Measurements from ENCODE around the gene KCNH3. TPM values are rescaled to one million over a fixed set of nuclear protein-coding genes. Genes with fewer than 3 reads are reported as not detected.
"Not testable (repeated sequence)": the region's sequence is repeated elsewhere in the genome, so short reads cannot be mapped to it uniquely, and the experiment has no call there.

KCNH3 gene
- total RNA-seq, 1 donor from 2014 or later = 0.13 TPM

DNA sequence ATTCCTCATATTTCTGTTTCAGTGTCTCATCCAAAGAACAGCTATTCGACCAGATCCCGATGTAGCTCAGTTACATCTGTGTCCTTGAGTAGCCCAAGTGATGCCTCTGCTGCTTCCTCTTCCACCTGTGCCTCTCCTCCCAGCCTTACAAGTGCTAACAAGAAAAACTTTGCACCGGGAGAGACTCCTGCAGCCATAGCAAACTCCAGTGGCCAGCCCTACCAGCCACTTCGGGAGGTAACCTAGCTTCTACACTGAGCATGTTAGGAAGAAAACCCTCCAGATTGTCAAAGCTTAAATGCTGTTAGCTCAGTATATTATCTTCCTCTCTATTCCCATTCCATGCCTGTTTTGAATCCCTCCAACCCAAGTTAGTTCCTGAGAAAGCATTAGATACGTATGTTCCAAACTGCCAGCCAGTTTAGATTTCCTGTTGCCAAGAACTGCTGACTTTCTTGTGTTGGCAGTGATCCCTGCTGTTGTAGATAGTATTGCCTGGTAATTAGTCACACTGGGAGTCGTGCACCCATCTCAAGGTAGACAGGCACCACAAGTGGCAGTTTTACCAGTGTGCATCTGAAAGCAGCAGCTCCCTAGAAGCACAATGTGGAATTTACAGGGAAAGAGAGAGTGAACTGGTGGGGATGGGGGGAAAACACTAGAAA lies 14.0 kb upstream of the KCNH3 start:
- ATAC-seq (no peak), DNase-seq (ENCODE audit: low spot score) (no peak)

DNA sequence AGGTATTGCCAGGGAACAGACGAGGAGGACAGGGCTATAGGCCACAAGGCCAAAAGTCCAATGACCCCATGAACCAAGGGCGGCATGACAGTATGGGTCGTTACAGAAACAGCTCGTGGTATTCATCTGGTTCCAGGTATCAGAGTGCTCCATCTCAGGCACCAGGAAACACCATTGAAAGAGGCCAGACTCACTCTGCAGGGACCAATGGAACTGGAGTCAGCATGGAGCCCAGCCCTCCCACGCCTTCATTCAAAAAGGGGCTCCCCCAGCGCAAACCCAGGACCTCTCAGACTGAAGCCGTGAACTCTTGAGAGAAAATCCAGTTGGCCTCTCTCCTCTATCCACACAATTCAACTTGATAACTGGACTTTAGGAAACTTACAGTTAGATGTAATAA lies 12.9 kb upstream of the KCNH3 start:
- ATAC-seq (no peak), DNase-seq (ENCODE audit: low spot score) (no peak)

DNA sequence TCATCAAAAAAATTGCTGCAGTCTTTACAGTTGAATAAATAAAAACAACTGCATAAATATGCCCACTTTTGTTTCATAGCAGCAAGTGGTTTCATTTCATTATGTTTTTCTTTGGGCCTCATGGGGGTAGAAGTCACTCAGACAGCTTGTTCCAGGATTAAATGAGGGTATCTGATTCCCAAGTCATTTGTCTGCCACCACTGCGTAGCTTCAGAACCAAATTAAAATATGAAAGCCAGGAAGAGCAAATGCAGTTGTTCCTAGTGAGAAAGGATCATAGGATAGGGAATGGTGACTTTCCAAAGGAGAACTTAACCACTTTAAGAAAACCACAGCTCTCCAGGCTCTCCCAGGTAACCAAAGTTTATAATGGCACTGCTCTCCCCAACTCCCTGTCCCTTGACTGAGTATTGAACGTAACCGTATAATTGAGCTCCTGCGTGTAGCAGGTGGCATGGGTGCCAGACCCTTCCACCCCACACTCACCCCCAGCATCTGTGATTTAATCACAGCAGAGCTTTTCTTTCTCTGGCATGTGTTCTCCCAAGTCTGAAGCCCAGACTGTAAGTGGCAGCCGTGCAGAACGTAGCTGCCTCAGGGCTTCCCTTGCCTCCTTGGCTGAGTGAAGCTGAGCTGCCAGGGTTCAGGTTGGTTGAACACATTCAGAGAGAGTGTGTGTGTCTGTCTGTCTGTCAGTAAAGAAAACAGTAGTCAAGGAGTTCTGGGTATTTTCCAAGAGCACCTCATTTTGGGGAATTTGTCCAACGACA lies 11.3 kb upstream of the KCNH3 start:
- DNase-seq (ENCODE audit: low spot score) = no peak
- ATAC-seq = no peak

DNA sequence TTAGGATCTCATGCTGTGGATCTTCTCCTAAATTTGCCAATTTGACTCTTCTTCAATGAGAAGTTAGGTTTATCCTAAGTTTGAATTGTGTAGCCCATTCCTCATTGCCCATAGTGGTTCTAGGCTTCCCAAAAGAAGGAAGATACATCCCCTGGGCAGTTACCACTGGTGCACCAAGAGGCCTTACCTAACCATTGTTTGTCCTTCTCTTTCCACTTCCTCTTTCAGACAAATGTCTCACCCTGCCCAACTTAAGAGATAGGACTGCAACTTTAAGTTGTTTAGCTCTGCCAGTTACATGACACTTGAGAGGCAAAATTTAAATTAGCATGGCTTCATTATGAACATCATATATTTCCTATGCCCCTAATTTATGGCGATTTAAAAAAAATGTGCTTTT lies 9.4 kb upstream of the KCNH3 start:
- ATAC-seq (no peak), DNase-seq (ENCODE audit: low spot score) (no peak)

DNA sequence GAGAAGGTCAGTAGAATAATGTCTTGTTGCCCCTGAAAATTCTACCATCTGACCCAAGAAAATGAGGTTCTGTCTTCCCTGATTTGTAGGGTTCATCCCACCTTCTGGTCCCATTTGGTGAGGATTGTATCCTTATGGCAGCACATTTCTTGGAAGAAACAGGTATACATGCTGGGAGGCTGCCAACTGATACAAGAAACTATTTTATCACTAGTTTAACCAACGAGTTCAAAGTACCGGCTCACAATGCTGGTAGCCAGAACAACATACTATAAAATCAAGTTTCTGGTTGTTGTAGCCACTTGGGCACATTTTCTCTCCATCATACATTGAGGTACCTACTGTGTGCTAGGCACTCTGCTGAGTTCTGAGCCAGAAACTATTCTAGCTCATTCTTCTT lies 7.1 kb upstream of the KCNH3 start:
- DNase-seq (ENCODE audit: low spot score) (no peak), ATAC-seq (no peak)

DNA sequence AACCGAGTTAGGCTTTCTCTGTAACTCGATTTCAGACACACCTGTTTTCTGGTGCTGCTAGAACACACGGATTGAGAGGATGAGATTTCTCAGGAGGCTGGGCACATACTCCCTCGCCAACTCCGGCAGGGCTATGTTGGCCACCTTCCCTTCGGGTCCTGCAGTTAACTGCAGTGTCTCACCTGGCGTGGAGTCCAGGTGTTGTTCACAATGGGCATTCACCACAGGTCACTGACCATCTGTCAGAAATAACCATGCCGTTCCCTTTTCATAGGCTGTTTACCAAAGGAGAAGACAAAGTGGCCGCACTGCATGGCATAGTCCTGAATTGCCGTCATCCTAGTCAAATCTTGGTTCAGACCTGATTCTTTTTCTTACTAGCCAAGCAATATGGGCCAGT lies 5.5 kb upstream of the KCNH3 start:
- ATAC-seq (no peak), DNase-seq (ENCODE audit: low spot score) (no peak)

DNA sequence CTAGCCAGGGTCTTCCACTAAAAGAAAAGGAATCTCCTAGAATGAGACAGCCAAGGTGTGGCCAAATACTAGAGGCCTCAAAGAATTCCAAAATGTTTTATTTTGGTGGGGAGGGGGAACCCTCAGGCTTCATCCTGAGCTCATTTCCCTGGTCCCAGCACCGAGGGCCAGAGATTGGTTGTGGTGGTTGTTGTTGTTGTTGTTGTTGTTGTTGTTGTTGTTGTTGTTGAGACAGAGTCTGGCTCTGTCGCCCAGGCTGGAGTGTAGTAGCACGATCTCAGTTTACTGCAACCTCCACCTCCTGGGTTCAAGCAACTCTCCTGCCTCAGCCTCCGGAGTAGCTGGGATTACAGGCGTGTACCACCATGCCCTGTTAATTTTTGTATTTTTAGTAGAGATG lies 4.7 kb upstream of the KCNH3 start:
- ATAC-seq; DNase-seq (ENCODE audit: low spot score): not testable (repeated sequence)

DNA sequence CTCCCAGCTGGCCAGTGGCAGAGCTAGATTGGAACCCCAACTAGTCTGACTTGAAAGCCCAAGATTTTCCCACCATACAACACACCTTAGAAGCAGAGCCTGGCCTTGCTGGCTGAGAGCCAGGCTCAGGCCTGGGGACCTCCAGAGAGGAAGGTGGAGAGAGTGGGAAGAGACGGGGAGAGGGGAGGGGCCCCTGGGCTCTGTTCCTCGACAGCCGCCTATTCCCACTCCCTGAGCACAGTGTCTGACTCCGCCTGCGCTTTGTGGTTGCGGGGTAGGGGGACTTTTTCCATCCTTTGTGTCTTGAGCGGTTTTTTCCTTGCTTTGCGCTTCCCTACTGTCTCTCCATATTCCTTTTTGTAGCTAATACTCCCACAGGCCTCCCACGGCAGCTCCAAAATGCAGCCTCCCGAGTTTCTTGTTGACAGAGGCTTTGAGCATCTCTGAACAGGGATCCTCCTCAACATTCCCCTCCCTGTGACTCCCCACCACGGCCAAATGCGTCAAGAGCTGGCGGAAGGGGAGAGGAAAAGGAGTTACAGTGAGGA lies 4.0 kb upstream of the KCNH3 start:
- no peak for DNase-seq (ENCODE audit: low spot score)

DNA sequence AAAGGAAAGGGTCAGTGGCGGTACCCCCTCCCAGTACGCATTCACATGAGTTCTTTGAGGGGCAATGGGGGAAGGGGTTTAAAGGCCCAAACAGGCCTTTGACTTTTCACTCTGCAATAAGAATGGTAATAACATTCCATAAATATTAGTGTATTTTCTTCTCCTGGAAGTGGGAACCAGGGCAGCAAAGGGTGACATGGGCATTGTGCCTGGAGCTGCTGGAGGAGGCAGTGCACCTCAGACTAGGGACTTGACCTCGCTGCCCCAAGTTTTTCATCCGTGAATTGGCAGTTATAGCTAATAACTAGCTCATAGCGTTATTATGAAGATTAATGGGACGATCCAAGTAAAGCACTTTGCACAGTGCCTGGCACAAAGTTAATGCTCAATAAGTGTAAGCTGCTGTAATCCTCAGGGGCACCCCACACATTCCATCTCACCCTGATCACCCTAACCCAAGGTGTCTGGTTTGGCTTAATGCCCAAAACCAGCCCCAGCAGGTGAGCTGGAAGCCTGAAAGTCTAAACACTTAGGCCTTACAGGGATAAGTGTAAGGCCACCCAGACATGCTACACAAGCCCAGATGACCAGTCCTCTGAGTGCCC lies 2.8 kb upstream of the KCNH3 start:
- ATAC-seq (no peak), DNase-seq (ENCODE audit: low spot score) (no peak)

More for the DNA sequence above, 4.0 kb upstream of the KCNH3 start:
- ATAC-seq = no peak

DNA sequence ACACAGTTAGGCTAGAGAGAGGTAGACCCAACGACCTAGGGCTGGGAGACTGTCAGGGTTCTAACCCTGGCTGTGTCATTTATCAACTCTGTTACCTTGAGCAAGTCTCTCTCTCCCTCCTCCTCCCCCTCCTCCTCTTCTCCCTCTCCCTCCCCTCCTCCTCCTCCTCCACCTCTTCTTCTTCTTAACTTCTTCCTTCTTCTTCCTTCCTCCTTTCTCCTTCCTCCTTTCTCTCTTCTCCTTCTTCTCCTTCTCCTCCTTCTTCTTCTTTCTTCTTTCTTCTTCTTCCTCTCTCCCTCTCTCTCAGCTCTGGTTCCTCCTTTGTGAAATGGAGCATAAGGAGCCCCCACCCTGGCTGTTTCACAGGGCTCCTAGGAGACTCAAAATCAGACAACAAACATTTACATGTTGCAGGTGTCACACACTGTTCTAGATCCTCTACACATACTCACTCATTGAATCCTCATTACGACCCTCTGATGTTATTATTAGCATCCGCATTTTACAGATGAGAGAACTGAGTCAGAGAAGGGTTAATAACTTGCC lies 2.2 kb upstream of the KCNH3 start:
- ATAC-seq = no peak
- no peak for DNase-seq (ENCODE audit: low spot score)

DNA sequence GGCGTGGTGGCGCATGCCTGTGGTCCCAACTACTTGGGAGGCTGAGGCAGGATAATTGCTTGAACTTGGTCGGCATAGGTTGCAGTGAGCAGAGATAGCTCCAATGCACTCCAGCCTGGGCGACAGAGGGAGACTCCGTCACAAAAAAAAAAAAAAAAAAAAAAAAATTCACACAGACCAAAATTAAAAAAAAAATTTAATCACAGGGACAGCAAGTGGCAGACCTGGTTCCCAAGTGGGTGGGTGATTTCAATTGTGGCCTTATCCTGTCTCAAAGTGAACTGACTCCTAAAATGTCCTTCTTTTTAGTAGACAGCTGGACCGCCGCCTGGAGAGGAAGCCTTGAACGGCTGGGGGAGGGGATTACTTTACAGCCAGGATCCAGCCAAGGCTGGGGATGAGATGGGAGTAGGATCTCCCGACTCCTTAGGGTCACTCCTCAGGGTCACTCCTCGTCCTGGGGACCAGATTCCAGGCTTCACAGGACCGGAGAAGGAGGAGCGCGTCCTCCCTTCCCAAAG lies 1.5 kb upstream of the KCNH3 start:
- ATAC-seq (no peak), DNase-seq (ENCODE audit: low spot score) (no peak)

DNA sequence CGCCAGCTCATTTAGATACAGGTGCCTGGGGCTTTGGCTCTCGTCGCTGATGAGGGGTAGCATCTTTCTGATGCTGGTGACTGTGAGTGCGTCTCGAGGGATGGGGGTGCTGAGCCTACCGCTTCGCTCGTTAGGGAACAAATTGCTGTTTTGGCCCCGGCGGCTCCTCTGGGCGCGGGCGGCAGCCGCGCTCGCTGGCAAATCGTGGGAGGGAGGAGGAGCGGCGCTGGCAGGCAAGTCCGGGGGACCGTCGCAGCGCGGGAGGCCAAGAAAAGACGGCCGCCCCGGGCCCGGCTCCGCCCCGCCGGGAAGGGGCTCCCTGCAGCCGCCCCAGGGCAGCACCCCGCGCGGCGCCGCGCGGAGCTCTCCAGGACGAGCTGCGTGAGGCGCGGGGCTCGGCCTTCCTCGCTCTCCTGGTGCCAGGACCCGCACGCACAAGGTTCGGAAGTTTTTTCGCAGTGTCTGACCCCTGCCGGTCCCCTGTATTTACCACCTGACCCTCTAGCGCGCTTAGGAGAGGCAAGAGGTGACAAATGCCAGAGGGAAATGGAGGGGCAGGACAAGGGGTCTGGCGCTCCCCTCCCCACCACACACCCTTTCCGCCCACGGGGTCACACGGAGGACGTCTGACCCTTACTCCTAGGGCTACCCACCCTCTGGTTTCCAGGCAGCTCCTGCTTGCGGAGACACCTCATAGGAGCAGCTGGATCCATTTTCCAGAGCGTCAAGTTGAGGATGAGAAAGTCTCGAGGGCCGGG lies 899 bp upstream of the KCNH3 start:
- DNase-seq (ENCODE audit: low spot score) = no peak

DNA sequence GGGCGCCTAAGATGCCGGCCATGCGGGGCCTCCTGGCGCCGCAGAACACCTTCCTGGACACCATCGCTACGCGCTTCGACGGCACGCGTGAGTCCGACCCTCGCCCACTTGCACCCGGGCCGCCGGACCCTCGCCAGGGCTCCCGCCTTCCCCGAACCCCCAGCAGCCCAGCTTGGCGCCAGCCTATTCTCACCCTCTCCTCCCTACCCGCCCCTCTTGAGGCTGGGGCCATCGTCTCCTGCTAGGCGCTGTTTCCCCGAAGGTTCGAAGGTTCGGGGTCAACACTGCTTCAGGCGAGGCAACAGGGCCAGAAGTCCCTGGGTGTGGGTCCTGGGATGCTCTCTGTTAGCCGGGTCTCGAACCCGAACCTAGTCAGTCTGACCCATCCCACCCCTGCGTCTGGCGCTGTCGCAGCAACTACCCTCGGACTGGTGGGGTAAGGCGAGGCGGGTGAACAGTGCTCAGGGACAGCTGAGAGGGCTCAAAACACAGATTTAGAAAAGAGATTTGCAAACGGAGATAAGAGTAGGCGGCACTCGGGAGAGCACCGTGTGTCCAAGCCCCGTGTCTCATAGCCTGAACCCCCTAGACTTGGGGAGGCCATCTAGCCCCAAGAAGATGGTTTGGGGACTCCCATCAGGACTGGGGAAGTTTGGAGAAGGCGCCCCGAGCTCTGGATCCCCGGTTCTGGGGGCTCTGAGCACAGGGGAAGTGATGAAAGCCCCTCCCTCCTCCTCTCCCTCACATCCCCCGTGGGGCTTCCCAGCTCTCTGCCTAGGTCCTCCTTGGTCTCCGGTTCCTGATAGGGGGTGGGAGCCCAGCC lies 787 bp downstream of the KCNH3 start:
- ATAC-seq = no peak
- DNase-seq (ENCODE audit: low spot score) = no peak

More for the DNA sequence above, 899 bp upstream of the KCNH3 start:
- peak; percentile 26 for ATAC-seq

DNA sequence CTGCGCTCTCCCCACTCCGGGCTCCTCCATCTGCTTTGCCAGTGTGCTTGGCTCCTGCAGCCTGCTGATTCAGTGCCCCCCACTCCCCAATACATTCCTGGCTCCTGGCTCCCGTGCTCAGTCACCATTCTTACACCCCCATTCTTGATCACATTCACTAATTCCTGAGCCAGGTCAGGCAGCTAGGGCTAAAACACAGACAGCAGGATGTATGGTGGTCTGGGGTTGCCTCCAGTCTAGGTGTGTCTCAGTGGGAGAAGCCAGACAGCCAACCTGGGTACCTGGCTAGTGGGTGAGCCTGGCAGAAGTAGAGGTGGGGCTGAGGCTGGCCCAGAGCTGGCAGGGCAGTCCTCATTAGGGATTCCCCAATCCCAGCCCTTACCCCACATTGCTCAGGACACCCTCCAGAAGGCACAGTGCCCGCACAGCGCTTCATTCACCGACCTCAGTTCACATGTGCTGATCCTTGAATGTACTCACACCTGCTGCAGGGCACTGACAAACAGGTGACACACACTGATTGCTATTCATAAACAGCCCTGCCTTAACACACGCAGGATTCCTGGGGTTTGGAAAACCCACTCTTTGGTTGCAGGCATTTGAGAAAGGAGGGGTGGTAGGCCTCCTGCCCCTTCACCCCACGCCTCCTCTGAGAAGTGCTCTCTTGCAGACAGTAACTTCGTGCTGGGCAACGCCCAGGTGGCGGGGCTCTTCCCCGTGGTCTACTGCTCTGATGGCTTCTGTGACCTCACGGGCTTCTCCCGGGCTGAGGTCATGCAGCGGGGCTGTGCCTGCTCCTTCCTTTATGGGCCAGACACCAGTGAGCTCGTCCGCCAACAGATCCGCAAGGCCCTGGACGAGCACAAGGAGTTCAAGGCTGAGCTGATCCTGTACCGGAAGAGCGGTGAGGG lies 1.7 kb downstream of the KCNH3 start:
- ATAC-seq (no peak), DNase-seq (ENCODE audit: low spot score) (no peak)

DNA sequence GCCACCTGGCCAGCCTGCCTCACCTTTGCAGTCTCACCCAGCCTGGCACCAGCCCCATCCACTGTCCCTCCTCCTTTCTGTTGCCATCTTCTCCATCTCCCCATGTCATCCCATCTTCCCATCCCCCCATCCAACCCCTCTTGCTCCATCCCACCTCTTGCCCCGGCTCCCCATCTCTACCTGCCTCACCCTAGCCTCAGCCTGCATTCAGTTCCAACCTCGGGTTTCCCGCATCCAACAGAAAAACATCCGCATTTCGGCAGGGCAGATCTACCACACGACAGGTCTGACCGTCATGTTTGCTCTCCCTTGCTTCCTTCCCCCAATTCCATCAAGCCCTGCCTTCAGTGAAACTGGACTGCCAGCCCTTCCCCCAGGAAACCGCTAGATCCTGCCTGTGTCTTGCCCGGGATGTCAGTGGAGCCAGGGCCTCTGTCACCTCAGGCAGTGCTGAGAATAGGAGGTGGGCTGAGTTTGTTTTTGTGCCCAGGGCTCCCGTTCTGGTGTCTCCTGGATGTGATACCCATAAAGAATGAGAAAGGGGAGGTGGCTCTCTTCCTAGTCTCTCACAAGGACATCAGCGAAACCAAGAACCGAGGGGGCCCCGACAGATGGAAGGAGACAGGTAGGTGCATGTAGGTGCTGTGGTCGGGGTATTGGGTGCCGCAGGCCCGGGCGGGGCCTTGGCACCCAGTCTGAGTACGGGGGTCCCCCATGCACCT lies 2.5 kb downstream of the KCNH3 start:
- DNase-seq (ENCODE audit: low spot score) = no peak

DNA sequence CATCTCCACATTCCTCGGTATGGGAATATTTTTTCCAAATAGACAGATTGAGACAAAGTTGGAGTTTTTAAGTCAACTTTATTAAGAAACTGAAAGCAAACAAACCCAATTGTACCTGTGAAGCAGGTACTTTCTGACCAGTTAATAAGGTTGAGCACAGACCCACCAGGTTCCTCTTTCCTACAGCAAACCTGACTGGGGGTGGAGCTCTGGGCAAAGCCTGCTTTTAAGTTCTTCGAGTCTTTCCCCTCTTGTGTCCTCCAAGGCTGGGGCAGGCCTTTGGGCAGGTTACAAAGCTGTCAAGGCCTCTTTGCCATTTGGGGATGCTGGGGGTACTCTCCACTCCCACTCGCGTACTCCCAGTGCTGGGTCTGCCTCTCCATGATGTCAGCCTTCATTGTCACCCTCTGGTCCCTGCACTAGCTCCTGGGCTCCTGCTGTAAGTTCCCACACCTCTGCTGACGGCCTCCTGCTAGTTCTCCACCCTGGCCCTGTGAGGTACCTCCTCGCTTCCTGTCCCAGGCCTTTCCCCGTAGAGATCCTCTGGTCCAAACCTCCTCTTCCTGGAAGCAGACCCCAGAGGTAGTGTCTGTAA lies 3.2 kb downstream of the KCNH3 start:
- ATAC-seq = no peak
- no peak for DNase-seq (ENCODE audit: low spot score)

More for the DNA sequence above, 2.5 kb downstream of the KCNH3 start:
- no peak for ATAC-seq

DNA sequence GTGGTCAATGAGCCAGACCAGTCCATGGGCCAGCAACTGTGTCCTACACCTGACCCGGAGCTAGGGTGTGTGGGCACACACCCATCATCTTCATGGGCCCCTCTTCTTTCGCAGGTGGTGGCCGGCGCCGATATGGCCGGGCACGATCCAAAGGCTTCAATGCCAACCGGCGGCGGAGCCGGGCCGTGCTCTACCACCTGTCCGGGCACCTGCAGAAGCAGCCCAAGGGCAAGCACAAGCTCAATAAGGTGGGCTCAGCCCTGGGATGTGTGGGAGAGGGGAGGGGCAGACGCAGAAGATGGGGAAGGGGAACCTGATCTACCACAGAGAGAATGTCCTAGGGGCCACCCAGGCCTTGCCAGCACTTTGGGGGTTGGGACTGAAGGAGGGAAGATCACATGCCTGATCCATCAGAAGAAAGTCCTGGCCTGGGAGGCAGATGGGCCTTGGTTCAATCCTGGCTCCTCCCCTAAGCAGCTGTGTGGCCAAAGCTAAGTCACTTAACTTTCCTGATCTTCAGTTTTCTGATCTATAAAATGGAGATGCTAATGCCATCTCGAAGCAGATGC lies 3.8 kb downstream of the KCNH3 start:
- no peak for ATAC-seq
- DNase-seq (ENCODE audit: low spot score) = no peak
